Panc1 (cell line): ENCODE measurements around the gene PARS2. TPM values are rescaled to one million over a fixed set of nuclear protein-coding genes. Genes with fewer than 3 reads are reported as not detected.

ENCODE experiments used
- ATAC-seq: fragments of 200-7000 bp; cut with Tn5 transposase; 2 replicates; pipeline ENCODE4 v1.9.1; 2020; ENCODE audit warnings: mild to moderate bottlenecking, moderate library complexity
- BruUV-seq: library from RNA; stranded (reverse); fragments of 400-500 nt; replicated peaks from 2 replicates; lab custom pipeline; 2021; lab: Mats Ljungman, UMichigan
- CTCF ChIA-PET: fragments of 300-600 bp; sonication (Branson Sonifier 250); formaldehyde crosslinking; loops from one replicate; lab custom pipeline; 2022; ENCODE audit warnings: antibody characterized with exemption; lab: Charles Lee
- POLR2A ChIA-PET: fragments of 300-600 bp; sonication (Branson Sonifier 250); formaldehyde crosslinking; loops from one replicate; lab custom pipeline; 2022; ENCODE audit warnings: antibody characterized with exemption; lab: Charles Lee
- DNase-seq: peaks from one replicate; pipeline ENCODE4 v3.0.0-alpha.2; 2010; ENCODE audit warnings: low read depth, low spot score
- H3K27ac ChIP-seq: 2 replicates; pipeline ENCODE4 v1.5.1; 2011; ENCODE audit warnings: mild to moderate bottlenecking, low read length, inconsistent platforms
- H3K27me3 ChIP-seq: fragments of 200-500 bp; sonication (Bioruptor generic); 2 replicates; pipeline ENCODE4 v1.6.0; 2014; ENCODE audit warnings: low read length, inconsistent platforms; ENCODE audit not compliant: control insufficient read depth, insufficient read depth
- H3K36me3 ChIP-seq: fragments of 200-500 bp; sonication (Bioruptor generic); 2 replicates; pipeline ENCODE4 v1.5.1; 2014; ENCODE audit warnings: inconsistent platforms, mild to moderate bottlenecking, low read length, moderate library complexity; ENCODE audit not compliant: control insufficient read depth, insufficient read depth
- H3K4me1 ChIP-seq: 2 replicates; pipeline ENCODE4 v1.5.1; 2011; ENCODE audit warnings: inconsistent platforms, mild to moderate bottlenecking, low read length, moderate library complexity; ENCODE audit not compliant: control insufficient read depth, insufficient read depth
- H3K4me3 ChIP-seq, 2 experiments: 2 replicates each; pipeline ENCODE4 v1.5.1; 2011 to 2012; ENCODE audit warnings: low read depth in 2 of 2, low read length in 2 of 2, mild to moderate bottlenecking in 2 of 2, inconsistent platforms in 1 of 2, moderate library complexity in 1 of 2
- H3K9me3 ChIP-seq: fragments of 200-500 bp; sonication (Bioruptor generic); 2 replicates; pipeline ENCODE4 v1.5.1; 2014; ENCODE audit warnings: low read depth, mild to moderate bottlenecking, inconsistent platforms, low read length, moderate library complexity; ENCODE audit not compliant: control insufficient read depth, insufficient read depth
- POLR2AphosphoS5 ChIP-seq: IDR thresholded peaks from 2 replicates; pipeline ENCODE4 v1.6.1; 2012; ENCODE audit warnings: mild to moderate bottlenecking, low read depth, low read length, moderate library complexity
- SIN3A ChIP-seq: IDR thresholded peaks from 2 replicates; pipeline ENCODE4 v1.6.1; 2012; ENCODE audit warnings: low read depth, mild to moderate bottlenecking, low read length, moderate library complexity, borderline replicate concordance; ENCODE audit not compliant: insufficient read depth
- TCF7L2 ChIP-seq: IDR thresholded peaks from 2 replicates; pipeline ENCODE4 v1.6.1; 2011; ENCODE audit warnings: mild to moderate bottlenecking, low read depth, low read length, inconsistent platforms
- in situ Hi-C: cut with HindIII; loops from 2 replicates; pipeline ENCODE4 v1.10.0; 2016; ENCODE audit warnings: low sequenced_read_pairs, low pct_unique_long_range_greater_than_20kb
- intact Hi-C: fragments of 100-400 bp; cut with micrococcal nuclease; formaldehyde crosslinking; loops from one replicate; pipeline ENCODE4 v1.10.0; 2022; ENCODE audit not compliant: unreplicated experiment
- total RNA-seq: library from RNA; stranded (reverse); gene quantifications from one replicate; pipeline ENCODE4 v1.2.1, GENCODE V29; 2021; ENCODE audit not compliant: unreplicated experiment
- TF ChIP-seq, protein P1 (sequence below), 2 experiments: IDR thresholded peaks; 2 replicates each; pipeline ENCODE4 v1.6.1; 2011 to 2012; ENCODE audit warnings: low read depth in 2 of 2, control low read depth in 1 of 2, low read length in 1 of 2, mild to moderate bottlenecking in 1 of 2, moderate library complexity in 1 of 2; ENCODE audit not compliant: insufficient read depth in 1 of 2
- TF ChIP-seq, protein P2 (sequence below): fragments of 450-650 bp; IDR thresholded peaks from 2 replicates; pipeline ENCODE4 v1.5.1; 2017; ENCODE audit warnings: mild to moderate bottlenecking

Gene PARS2
- total RNA-seq, 1 experiment from 2014 or later, result 4.4 TPM

DNA sequence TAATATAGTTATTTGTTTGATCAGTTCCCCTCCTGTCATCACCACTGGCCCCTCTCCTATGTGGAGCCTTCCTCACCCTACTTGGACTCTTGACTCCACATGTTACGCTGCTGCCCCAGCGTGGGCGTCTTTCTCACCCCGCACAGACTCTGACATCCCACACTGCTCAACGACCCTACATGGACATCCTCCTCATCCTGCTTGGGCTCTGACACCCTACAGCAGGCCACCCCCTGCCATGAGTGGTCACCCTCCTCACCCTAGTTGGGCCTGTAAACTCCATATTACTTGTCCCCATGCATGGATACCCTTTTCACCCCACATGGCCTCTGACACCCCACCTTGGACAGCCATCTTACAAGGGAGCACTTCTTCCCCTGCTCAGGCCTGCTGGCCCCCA, 27.6 kb downstream of the PARS2 start:
- Histone ChIP-seq H3K9me3 (no peaks in the 10 kb centered on the region), H3K36me3 (peaks cover 16% of the 10 kb centered on the region; the same call in 1 of the 2 replicates), H3K27ac (no peak overlapping the region), H3K4me1 (no peaks in the 10 kb centered on the region), H3K4me3 (no peak overlapping the region), H3K27me3 (no peaks in the 10 kb centered on the region)
- CTCF ChIA-PET, result no interaction called here
- POLR2A ChIA-PET, result no interaction called here
- no peak for DNase-seq
- TF ChIP-seq TCF7L2, result no peak
- TF ChIP-seq POLR2AphosphoS5, result no peak
- TF ChIP-seq SIN3A, result no peak
- TF ChIP-seq, protein P1, sequence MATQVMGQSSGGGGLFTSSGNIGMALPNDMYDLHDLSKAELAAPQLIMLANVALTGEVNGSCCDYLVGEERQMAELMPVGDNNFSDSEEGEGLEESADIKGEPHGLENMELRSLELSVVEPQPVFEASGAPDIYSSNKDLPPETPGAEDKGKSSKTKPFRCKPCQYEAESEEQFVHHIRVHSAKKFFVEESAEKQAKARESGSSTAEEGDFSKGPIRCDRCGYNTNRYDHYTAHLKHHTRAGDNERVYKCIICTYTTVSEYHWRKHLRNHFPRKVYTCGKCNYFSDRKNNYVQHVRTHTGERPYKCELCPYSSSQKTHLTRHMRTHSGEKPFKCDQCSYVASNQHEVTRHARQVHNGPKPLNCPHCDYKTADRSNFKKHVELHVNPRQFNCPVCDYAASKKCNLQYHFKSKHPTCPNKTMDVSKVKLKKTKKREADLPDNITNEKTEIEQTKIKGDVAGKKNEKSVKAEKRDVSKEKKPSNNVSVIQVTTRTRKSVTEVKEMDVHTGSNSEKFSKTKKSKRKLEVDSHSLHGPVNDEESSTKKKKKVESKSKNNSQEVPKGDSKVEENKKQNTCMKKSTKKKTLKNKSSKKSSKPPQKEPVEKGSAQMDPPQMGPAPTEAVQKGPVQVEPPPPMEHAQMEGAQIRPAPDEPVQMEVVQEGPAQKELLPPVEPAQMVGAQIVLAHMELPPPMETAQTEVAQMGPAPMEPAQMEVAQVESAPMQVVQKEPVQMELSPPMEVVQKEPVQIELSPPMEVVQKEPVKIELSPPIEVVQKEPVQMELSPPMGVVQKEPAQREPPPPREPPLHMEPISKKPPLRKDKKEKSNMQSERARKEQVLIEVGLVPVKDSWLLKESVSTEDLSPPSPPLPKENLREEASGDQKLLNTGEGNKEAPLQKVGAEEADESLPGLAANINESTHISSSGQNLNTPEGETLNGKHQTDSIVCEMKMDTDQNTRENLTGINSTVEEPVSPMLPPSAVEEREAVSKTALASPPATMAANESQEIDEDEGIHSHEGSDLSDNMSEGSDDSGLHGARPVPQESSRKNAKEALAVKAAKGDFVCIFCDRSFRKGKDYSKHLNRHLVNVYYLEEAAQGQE (IDR thresholded peaks at IDR 0.05; ENCODE audit: insufficient read depth in 1 of 2, low read depth in 2 of 2, low read length in 1 of 2), result no peak
- TF ChIP-seq, protein P2, sequence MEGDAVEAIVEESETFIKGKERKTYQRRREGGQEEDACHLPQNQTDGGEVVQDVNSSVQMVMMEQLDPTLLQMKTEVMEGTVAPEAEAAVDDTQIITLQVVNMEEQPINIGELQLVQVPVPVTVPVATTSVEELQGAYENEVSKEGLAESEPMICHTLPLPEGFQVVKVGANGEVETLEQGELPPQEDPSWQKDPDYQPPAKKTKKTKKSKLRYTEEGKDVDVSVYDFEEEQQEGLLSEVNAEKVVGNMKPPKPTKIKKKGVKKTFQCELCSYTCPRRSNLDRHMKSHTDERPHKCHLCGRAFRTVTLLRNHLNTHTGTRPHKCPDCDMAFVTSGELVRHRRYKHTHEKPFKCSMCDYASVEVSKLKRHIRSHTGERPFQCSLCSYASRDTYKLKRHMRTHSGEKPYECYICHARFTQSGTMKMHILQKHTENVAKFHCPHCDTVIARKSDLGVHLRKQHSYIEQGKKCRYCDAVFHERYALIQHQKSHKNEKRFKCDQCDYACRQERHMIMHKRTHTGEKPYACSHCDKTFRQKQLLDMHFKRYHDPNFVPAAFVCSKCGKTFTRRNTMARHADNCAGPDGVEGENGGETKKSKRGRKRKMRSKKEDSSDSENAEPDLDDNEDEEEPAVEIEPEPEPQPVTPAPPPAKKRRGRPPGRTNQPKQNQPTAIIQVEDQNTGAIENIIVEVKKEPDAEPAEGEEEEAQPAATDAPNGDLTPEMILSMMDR, result no peak
- in situ Hi-C loops, result no loop called here
- ATAC-seq, result no peak
- intact Hi-C loops, result no loop called here
- no TSS peak for BruUV-seq

DNA sequence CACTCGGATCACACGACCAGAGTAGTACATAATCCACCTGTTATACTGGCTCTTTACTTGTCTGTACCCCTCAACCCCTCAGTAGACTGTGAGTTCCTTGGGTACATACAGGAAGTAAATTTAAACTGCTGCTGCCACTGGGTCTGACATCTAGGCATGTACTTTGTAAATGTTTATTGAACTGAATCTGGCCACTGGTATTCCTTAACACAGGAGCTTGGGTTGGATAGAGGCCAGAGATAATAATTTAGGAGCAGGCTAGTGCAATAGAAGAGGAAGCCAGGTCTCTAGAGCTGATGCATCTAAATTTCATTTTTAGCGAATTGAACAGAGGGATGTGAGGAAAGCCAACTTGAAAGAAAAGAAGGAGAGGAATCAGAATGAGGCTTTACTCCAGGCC, 36.3 kb downstream of the PARS2 start:
- Histone ChIP-seq H3K27ac (no peak overlapping the region), H3K4me1 (no peaks in the 10 kb centered on the region), H3K36me3 (peaks cover 11% of the 10 kb centered on the region; the same call in 1 of the 2 replicates), H3K9me3 (no peaks in the 10 kb centered on the region), H3K4me3 (no peak overlapping the region), H3K27me3 (no peaks in the 10 kb centered on the region)
- ChIA-PET POLR2A (no interaction called here), CTCF (no interaction called here)
- DNase-seq, result no peak
- intact Hi-C loops (no loop called here), in situ Hi-C loops (no loop called here)
- TF ChIP-seq TCF7L2, result no peak
- TF ChIP-seq POLR2AphosphoS5, result no peak
- TF ChIP-seq, protein P1 (IDR thresholded peaks at IDR 0.05; ENCODE audit: insufficient read depth in 1 of 2, low read depth in 2 of 2, low read length in 1 of 2), result no peak
- TF ChIP-seq SIN3A, result no peak
- TF ChIP-seq, protein P2, result no peak
- BruUV-seq, result no TSS peak
- ATAC-seq, result no peak
